GM21528 (cell line): ENCODE results near the gene MARCHF2.

Source experiments
- ATAC-seq: cut with Tn5 transposase; IDR thresholded peaks from one replicate; pipeline ENCODE4 v1.9.1; 2021; ENCODE audit warnings: mild to moderate bottlenecking, moderate library complexity; ENCODE audit not compliant: unreplicated experiment, low FRiP score

Gene MARCHF2

DNA sequence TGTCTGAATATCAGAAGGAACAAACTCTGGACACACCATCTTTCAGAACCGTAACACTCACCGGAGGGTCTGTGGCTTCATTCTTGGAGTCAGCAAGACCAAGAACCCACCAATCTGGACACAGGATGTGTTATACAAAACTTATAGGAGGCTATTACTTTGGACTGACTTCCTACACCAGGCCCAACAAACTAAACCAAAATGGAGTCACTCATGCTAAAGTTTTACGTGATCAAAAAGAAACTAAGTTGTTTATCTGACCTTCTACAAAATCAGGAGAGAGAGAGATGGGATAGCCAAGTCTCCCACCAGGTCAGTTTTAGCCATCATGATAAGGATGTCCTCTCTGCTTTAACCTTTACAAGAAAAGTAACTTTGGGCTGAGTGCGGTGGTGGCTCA lies 26.1 kb upstream of the MARCHF2 start:
- no peak for ATAC-seq

DNA sequence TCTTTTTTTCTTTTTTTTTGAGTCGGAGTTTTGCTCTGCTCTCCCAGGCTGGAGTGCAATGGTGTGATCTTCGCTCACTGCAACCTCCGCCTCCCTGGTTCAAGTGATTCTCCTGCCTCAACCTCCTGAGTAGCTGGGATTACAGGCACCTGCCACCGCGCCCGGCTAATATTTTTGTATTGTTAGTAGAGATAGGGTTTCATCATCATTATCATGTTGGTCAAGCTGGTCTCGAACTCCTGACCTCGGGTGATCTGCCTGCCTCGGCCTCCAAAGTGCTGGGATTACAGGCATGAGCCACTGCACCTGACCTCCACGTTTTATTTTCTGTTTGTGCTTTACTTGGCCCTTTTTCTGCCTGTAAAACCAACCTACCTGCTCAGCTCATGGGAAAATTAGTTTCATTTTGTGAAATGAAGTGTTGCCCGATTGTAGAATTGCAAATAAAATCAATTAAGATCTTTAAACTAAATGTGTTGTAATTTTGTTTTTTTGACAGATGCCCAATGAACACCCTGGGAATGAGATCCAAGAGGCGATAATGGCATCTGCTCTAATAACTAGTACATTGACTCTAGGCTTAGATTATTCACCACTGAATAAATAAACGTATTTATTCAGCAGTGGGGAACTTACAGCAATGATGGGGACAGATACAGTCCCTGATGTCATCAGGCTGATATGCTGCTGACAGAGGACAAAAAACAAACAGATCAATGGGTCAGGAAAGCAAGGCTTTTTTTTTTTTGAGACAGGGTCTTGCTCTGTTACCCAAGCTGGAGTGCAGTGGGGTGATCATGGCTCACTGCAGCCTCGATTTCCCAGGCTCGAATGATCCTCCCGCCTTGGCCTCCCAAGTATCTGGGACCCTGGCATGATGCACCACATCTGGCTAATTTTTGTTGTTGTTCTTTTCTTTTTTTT lies 25.2 kb upstream of the MARCHF2 start:
- ATAC-seq = no peak

DNA sequence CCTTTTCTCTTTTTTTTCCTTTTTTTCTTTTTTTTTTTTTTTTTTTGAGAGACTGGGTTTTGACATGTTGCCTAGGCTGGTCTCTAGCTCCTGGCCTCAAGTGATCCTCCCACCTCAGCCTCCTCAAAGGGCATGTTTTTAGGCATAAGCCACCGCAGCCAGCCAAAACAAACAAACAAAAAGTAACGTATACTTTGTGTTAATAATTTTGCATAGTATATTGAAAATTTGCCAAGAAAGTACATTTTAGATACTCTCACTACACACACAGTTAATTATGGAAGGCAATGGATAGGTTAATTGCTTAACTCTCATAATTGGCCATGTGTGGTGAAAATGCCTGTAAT lies 24.5 kb upstream of the MARCHF2 start:
- ATAC-seq = no peak

- peak; percentile 87 for ATAC-seq
Observed at GRCh38 chr19:8389891-8390616, 23.1 kb upstream of the MARCHF2 start, which contains the start of gene RAB11B. Gene RAB11B, plus strand, starts transcription at chr19:8390360. Its CDS starts 57 bp downstream, at chr19:8390417.

- ATAC-seq = peak; percentile 32
Observed at GRCh38 chr19:8390617-8390981, 22.5 kb upstream of the MARCHF2 start.

GRCh38 chr19:8391198-8392016 lies 21.7 kb upstream of the MARCHF2 start:
- no peak for ATAC-seq

GRCh38 chr19:8392017-8392591 lies 21.0 kb upstream of the MARCHF2 start:
- ATAC-seq = no peak

DNA sequence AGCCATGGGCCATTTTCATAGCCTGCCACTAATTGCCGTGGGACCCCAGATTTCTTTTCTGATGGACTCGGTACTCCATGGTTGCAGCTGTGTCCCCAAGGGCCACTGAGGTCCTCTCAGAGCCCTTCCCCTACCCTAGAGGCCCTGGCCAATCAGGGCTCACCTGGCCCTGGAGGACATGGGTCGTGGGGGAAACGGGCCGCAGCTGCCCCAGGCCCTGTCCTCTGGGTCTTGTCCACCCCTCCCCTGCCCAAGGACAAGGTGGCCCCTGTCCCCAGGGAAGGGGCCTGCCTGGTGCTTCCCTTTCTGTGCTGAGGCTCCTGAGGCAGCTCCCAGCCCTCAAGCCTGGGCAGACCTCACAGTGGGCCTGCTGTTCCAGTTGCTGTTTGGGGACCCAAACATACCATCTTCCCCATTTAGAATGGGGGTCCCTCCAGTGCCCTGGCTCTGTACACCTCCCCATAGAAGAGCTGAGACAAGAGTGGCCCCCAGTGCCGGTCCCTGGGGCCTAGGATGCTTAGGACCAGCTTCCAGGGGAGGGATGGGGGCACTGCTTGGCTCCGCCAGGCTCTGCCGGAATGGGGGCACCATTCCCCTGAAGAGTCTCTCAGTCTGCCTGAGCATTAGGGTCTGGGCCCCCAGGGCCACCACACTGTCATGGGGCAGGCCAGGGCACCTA lies 19.8 kb upstream of the MARCHF2 start:
- no peak for ATAC-seq

DNA sequence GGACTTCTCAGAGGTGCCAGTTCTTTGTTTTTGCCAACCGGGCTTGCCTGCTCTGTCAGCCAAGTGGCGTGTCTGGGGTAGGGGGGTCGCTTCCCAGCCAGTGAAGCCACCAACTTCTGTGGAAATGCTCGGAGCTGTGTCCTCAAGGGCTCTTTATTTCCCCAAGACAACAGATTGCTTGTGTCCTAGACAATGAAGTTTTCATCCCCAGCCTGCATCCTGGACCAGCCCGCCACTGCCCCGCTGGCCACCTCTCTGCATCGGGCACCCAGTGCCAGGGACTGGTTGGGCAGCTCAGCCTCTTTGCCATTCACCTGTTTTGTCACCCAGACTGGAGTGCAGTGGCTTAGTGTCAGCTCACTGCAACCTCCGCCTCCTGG lies 19.2 kb upstream of the MARCHF2 start:
- no peak for ATAC-seq

DNA sequence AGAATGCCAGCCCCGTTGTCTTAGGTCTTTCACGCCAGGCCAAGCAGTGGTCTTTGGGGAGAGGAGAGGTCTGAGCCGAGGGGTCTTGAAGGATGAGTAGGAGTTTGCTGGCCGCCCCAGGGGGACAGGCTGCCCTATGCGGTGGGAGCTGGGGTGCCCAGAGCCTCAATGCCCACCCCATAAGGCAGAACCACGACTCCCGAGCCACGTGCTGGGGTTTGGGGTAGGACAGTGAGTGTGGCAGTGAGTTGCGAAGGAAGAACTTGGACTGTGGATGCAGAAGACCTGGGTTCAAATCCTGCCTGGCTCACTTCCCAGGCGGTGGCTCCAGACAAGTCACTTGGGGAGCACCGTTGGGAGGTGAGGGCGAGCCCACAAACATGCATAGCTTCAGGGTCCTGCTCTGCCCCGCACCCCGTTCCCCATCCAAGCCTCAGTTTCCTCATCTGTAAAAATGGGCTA lies 17.5 kb upstream of the MARCHF2 start:
- no peak for ATAC-seq

DNA sequence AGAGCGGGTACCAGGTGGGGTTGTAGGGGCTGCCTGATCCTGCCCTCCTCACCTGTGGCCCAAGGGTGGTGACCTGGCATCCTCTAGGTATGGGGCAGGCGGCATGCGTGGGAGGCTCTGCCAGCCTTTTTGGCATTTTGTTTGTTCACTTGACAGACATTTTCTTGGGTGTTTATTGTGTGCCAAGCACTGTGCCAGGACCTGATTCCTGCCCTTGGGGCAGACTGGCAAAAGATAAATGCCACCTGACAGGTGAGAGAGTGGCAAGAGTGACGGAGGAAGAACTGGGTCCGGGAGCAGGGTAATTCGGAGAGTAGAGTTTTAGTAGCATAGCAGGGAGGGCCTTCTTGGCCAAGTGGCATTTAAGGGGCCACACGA lies 16.9 kb upstream of the MARCHF2 start:
- ATAC-seq = no peak

DNA sequence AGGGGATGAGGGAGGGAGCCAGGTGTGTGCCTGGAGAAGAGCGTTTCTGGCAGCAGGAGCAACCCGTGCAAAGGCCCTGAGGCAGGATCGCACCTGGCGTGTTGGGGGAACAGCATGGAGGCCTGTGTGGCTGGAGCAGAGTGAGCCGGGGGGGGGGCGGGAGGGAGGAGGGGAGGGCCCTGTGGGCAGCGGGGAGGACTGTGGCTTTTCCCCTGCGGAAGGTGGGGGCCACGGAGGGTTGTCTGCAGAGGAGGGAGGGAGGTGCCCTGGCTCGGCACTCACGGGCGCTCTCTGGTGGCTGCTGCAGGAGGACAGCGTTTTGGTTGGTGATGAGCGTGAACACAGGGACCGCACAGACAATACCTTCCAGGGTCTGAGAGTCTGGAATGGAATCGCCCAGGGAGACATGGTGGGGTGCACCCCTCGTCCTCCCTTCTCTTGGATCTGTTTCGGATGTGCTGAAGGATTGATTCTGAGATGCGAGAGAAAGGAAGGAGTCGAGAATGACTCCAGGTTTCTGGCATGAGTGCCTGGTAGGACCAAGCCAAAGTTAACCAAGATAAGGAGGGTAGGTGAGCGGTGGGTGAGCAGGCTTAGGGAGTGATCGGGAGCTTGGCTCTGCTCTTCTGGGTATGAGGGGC lies 16.4 kb upstream of the MARCHF2 start:
- ATAC-seq = no peak

DNA sequence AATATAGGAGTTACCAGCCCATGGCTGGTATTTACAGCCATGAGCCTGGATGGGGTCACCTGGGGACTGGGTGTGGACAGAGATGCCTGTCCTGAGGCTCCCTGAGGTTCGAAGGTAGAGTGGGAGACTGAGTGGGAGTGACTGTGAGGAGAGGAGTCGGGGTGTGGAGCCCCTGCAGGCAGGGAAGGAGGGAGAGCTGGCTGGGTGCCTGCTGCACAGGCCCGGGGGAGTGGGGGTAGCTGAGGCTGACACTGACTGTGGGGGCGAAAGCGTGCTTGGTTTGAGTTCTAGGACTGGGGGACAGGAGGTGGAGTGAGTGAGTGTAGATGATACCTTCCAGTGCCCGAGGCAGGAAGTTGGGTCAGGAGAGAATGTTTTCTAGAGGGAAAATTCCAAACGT lies 15.8 kb upstream of the MARCHF2 start:
- no peak for ATAC-seq

DNA sequence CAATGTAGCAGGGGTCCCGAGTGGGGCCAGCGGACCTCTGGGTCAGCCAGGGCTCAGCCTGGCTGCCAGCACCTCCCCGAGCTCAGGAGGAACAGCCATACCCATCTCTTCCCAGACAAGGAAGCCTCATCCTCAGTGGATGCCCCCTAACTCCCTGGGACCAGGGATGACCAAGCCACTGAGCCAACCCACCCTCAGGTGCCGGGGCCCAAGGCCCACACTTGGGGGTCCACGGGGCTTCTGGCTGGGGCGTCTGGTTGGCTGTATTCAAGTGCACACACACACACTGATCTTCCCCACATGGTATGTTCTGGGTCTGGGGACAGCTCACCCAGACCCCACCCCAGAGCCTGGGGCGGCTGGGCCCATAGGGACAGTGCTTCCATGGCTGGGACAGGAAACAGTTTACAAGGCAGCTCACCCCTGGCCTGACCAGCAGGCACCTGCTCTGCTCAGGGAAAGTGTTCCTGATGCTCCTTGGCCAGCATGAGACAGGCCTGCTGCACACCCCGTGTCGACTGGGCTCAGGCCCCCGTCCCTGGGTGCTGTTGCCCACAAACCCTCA lies 15.3 kb upstream of the MARCHF2 start:
- ATAC-seq = no peak

- ATAC-seq = no peak
Observed at GRCh38 chr19:8398311-8398771, 14.8 kb upstream of the MARCHF2 start.

DNA sequence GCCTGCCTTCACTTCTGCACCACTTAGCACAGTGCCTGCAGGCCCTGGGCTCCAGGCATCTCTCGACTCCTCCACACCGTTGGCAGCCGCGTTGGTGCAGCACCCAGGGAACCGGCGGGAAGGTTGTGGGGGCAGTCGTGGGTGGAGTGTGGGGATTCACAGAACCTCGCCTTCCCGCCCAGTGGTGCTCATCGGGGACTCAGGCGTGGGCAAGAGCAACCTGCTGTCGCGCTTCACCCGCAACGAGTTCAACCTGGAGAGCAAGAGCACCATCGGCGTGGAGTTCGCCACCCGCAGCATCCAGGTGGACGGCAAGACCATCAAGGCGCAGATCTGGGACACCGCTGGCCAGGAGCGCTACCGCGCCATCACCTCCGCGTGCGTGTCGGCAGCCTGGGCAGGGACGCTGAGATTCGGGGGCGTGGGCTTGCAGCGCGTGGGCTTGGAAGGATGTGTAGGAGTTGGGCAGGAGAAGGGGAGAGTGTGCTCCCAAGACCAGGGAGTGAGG lies 13.4 kb upstream of the MARCHF2 start:
- ATAC-seq = no peak

- no peak for ATAC-seq
Observed at GRCh38 chr19:8401981-8402411, 11.1 kb upstream of the MARCHF2 start.

GRCh38 chr19:8403098-8403819 lies 9.8 kb upstream of the MARCHF2 start:
- ATAC-seq = no peak
